HEK293T (cell line): ENCODE results near the gene CPNE2.

ENCODE experiments used
- ARNT ChIP-seq: fragments of 450-650 bp; IDR thresholded peaks from 2 replicates; pipeline ENCODE4 v1.6.1; 2017; ENCODE audit warnings: mild to moderate bottlenecking
- FOXM1 ChIP-seq: fragments of 450-650 bp; IDR thresholded peaks from 2 replicates; pipeline ENCODE4 v1.6.1; 2017; ENCODE audit warnings: mild to moderate bottlenecking, borderline replicate concordance
- LEF1 ChIP-seq: fragments of 450-650 bp; IDR thresholded peaks from 2 replicates; pipeline ENCODE4 v1.6.1; 2017; ENCODE audit warnings: mild to moderate bottlenecking, borderline replicate concordance
- SP1 ChIP-seq: fragments of 450-650 bp; IDR thresholded peaks from 2 replicates; pipeline ENCODE4 v1.6.1; 2017

GRCh38 chr16:57069053-57069452 is 23.3 kb upstream of the CPNE2 start:
- no peak for TF ChIP-seq ARNT
- TF ChIP-seq LEF1 = no peak
- TF ChIP-seq FOXM1 = no peak
- TF ChIP-seq SP1 = no peak
